GDM1 (cell line): Measurements from ENCODE around the gene RAP1B.

Experiments used
- DNase-seq: peaks from one replicate; lab custom pipeline; 2025; lab: John Stamatoyannopoulos, UW

Gene RAP1B

DNA sequence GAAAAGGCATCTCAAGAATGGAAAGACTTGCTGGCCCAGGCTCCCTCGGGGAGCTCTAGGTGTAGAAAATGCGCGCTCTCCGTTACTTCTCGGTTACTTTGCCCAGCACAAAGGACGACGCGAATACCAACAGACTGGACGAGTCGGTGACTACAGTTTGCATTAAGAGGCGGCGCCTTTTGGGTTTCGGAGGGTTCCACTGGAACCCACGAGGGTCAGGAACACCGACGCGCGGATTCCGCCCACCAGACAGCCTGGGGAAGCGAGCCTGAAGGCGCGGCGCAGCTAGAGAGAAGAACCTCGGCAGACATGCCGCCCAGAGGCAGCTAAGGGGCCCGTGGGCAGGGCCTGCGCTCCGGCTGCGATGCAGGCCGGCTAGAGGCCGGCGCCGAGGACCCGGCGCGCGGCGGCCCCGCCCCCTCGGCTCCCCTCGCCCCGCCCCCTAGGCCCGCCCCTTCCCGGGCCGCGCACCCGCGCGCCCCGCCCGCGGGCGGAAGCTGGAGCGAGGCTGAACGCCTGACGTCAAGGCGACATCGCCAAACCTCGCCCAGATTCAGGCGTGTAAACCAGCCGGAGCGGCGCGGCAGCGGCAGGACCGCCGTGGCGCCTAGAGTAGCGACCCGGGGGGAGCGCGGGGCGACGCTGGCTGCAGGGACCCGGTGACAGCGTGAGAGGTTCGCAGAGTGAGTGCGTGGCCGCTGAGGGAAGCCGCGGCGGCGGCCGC is at the start of gene RAP1B:
TSS of gene RAP1B (plus strand) at position 530 of the 724 bp plus-strand sequence. CDS start 37,826 bp downstream, outside the sequence.
- peak; percentile 88 for DNase-seq

DNA sequence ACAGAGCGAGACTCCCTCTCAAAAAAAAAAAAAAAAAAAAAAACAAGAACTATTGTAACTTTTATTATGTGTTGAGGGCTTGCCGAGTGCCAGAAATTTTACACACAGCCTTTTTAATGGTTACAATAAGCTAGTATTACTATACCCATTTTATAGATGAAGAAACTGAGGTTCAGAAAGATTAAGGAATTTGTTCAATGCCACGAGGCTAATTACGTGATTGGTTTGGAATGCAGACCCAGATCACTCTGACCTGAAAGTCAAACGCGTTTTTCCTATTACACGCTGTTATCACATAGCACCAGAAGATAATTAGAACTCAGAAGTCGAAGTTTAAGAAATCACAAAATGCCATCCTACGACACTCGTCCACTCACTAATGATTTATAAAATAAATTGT is 48.9 kb upstream of the RAP1B start:
- no peak for DNase-seq

DNA sequence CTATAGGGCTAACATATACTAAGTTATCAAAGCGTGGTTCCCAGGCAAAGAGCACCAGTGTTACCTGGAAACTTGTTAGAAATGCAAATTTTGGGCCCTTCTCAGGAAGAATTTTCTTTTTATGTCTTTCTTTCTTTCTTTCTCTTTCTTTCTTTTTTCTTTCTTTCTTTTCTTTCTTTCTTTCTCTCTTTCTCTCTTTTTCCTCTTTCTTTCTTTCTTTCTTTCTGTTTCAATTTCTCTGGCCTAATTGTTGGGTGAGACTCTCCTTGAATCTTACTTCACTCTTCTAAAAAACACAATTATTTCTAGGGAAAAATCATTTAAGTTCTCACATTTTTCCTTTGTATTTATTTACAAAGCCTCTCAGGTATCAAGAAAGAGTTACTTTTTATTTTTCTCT is 46.5 kb upstream of the RAP1B start:
- no peak for DNase-seq

DNA sequence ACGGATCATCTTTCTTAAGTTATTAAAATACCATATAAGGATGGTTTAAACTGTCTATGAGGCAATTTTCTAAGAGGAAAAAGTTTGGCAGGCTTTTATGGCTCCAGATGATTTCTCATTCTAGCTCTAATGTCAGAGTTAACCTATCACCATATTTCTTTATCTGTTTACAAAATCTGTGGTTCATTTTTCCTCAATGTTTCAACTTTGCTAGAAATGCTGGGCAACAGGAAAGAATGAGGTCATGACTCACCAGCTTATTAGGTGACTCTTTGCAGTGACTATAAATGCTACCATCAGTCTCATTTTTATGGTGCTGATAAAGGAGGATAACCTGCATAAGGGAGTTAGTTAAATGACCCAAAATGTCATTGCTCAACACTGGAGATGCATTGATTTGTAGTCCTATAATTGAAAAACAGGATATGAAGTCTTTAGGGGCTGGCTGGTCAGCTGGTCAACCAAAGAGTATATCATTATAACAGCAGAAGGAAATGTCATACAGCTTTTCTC is 45.3 kb upstream of the RAP1B start:
- DNase-seq = no peak

DNA sequence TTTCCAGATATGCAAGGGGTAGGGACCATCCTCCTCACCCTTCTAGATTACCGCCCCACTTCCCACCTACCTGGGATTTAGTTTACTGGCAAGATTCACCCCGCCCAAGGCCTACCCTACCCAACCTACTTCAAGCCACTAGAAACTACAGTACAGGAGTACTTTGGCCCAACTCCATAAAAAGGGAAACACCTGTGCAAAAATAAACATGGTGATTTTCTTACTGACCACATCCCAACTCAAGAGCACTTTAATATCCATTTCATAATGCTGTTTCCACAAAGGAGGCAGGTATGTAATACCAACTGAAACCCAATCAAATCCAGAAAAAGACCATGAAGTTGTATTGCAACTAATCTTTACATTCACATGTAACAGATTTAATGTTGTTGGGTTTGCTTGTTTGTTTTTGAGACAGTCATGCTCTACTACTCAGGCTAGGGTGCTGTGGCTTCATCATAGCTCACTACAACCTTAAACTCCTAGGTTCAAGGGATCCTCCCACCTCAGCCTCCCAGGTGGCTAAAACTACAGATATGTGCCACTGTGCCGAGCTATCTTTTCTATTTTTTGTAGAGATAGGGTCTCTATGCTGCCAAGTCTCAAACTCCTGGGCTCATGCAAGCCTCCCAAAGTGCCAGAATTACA is 41.7 kb upstream of the RAP1B start:
- DNase-seq = no peak

DNA sequence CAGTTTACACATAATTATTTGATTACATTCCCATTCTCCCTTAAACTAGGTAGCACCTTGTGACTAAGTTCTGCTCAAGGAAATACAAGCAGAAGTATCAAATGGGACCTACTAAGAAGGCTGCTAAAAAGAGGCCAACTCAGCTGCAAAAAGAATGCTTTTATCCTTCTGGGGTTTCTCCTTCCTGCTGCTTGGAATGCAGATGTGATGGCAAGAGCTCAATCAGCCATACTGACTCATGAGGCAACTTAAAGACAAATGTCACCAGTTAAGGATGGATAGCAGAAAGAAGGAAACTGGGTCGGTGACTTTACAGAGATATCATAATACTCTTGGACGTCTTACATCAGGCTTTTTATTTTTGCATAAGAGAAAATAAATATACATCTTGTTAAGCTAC is 38.0 kb upstream of the RAP1B start:
- no peak for DNase-seq

DNA sequence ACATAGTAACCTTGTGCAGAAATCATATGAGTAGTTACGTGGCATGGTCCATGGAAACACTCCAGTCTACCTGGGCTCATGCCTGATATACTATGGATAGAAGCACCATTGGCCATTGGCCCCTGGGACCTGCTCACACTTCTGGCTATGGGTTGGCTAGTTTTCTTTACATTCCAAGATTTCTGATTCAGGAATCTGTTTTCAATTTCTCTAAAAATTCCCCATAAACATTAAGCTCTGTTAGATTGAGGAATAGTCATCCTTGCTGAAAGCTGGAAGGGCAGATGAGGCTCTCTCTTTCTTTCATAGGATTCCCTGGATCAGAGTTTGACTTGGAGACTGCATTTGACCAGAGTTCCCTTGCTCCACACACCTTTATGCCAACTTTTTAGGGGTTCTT is 37.3 kb upstream of the RAP1B start:
- DNase-seq = no peak

DNA sequence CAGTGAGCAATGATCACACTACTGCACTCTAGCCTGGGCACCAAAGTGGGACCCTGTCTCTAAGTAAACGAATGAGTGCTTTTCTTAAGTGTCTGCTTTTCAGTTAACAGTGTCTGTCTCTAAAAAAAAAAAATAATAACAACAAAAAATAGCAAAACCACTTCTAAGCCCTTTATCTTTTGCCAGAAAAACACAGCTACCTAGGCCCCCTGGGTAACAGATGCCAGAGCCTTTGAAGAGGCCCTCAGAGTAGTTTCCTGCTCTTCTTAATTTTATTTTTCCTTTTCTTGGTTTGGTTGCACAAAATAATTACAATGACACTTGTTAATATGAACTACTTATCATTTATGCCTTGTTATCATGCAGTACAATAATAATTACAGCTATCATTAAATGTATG is 32.8 kb upstream of the RAP1B start:
- DNase-seq = no peak

DNA sequence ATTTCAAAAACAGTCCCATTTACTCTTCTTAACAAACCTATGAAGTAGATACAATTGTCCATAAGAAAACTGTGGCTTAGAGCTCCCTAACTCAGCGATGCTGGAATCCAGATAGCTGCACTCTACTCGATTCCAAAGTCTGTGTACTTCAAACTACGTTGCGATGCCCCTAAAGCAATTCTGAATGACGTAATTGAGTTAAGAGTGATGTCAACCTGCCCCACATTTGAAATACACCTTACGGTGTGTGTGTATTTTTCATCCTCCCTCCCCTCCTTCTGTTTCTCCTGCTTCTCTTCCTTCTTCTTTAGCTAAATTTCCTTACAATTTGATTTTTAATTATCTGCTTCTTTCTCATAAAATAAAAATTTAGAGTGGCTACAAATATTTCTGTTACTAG is 31.9 kb upstream of the RAP1B start:
- DNase-seq = no peak

DNA sequence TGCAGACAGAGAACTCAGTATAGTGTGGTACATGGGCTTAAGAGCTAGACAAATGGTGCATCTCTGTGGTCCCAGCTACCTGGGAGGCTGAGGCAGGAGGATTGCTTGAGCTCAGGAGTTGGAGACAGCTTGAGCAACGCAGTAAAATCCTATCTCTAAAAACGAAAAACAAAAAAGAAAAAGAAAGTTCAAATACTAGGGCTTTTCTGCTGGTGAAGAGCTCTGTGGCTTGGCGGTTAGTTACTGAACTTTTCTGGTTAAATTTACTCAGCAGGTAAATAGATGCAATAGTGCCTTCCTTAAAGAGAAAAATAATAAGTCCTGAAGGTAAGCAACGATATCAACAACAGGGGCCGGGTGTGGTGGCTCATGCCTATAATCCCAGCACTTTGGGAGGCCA is 31.4 kb upstream of the RAP1B start:
- no peak for DNase-seq

DNA sequence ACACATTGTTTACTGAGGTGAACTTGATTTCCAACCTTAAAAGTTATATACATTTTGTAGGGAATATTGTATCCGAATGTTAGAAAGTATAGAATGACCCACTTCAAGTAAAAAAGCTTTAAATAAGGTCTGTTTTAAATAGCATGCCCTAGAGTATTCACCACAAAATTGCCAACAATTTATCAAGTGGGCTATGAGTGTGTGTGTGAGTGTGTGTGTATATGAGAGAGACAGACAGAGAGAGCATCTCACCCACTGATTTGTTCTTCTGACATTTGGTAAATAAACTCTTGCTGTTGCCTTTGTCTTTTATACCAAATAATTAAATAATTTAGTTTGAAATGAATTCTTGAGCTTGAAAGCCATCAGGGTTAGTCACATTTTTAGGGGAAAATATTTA is 29.8 kb upstream of the RAP1B start:
- no peak for DNase-seq

DNA sequence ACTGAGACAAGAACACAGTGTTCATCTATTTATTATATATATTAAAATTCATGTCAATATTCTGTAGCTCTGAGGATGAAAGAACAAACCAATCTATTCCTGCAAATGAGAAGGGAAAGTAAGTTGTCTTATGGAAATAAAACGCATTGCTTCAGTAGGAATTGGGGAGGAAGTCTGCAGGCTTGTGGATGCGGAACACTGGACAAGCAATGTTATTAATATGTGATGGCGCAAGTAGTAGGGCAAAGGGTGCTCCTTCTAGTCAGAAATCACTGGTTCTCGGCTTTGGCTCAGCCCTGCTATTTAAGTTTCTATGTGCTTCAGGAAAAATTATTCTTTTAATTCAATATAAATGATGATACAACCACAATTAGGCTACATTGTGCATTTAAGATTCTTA is 28.8 kb upstream of the RAP1B start:
- DNase-seq = no peak

DNA sequence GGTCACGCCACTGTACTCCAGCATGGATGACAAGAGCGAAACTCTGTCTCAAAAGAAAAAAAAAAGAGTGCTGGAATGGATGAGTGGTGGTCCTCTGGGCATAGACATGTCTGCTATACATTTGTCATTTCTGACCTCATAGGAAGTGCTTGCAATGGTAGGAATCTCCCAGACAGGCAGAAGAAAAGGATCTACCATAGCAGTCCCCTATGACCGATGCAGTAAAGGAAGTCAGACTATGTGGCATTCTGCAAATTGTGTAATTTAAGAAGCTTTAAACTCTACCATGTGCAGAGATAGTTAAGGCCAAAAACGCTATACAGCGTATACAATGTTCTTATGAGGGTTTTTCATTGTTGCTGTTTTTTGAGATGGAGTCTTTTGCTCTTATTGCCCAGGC is 24.7 kb upstream of the RAP1B start:
- no peak for DNase-seq

DNA sequence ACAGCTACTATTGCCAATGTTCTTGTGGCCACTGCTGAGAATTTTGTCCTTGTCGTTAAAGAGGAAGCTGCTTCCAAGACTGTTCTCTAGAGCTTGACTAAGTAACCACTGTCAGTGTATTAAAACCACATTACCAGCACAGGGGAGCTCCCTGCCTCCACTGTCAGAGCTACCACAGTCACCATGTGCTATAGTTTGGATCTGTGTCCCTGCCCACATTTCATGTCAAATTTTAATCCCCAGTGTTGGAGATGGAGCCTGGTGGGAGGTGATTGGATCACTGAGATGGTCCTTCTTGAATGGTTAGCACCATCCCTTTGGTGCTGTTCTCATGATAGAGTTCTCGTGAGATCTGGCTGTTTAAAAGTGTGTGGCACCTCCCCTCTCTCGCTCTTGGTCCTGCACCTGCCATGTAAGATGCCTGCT is 23.2 kb upstream of the RAP1B start:
- DNase-seq = peak; percentile 67

DNA sequence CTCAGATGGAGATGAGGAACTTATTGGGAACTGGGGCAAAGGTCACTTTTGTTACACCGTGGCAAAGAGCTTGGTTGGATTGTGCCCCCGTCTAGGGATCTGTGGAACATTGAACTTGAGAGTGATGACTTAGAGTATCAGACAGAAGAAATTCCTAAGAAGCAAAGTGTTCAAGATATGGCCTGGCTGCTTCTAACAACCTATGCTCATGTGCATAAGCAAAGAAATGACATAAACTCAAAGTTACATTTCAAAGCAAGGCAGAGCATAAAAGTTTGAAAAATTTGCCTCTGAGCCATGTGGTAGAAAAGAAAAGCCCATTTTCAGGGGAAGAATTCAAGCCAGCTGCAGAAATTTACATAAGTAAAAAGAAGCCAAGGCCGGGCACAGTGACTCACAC is 21.5 kb upstream of the RAP1B start:
- DNase-seq = no peak

DNA sequence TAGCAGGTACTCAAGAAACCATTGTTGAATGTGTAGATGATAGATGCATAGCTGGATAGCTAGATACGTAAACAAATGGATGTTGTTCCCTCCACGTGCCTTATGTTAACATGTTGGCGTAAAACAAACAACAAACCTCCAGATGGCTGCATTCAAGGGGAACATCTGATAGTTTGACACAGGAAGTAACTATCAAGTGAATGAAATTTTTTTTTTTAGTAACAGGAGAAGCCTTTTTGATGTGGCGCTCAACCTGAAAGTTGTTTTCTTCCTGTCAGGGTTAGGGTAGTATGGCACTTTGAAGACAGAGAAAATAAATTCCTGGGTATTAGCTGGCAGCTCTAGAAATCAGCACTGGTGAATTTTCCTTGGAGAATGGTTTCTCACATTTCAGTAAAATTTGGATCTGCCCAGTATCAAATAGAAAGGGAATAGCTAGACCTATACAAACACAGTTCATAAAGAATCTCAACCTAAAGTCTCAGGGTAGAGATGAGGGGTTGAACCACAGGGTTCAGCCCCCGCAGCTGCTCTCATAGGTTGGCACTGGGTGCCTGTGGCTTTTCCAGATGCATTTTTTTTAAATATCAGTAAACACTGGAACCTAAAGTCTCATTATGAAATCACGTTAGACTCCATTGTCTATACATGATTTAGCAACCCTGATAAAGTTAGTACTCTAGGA is 18.8 kb upstream of the RAP1B start:
- no peak for DNase-seq

DNA sequence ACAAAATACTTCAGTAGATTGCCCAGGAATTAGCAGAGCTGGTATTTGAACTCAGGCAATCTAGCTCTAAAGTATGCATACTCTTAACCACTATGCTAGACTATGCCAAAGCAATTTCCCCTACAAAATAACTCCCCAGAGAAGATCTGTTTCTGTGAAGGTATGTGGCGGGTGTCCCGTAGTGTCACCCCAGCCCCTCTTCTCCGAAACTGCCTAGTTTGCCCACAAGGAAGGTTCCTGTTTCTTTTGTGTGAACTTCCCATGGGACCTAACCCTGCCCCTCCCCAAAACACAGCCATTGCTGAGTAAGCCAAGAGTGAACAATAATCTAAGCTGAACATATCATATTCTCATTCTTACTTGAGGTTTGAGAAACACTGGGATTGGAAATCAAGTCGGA is 15.5 kb upstream of the RAP1B start:
- DNase-seq = no peak

DNA sequence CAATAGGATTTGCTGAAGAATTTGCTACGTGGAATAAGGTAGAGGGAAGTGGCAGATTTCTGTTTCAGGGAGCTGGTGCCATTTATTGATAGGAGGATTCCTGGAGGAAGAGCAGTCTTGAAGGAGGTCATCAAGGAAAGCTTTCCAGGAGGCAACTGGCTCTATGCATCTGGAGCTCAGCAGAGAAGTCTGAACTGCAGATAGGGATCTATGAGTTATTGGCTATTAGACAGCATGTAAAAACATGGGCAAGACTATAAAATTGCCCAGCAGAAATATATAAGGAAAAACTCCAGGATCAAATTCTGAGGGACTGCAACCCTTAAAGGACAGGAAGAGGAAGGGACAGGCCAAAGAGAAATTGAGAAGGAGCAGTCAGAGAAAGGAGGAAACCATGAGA is 8.9 kb upstream of the RAP1B start:
- DNase-seq = no peak

DNA sequence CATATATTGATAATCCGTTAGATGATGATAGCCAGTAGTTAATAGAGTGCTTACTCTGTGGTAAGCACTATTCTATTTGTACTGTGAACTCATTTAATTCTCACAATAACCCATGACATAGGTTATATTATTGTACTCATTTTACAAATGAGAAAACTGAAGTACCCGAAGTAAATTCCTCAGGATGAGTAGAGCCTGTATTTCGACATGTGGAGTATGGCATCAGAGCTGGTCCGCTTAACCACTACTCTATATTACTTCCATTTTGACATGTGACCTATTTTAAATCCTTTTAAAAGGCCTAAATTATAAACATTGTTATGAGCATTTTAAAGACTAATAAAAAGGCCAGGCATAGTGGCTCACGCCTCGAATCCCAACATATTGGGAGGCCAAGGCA is 8.0 kb upstream of the RAP1B start:
- no peak for DNase-seq

DNA sequence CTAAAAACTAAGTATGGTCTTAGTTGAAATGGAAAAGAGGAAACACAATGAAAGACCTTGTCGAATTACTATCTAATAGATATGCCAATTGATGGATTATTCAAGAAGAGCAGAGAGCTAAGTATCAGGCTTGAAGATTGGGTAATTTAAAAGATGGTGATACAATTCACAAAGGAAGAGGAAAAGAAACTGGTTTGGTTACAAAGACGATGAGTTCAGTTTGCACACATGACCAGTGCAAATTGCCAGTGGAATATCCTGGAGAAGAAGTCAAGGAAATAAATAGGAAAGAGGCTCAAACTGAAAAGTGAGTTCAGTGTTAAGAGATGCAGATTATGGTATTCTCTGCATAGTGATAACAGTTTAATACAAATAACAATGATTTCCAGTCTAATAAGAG is 2.5 kb upstream of the RAP1B start:
- DNase-seq = no peak

DNA sequence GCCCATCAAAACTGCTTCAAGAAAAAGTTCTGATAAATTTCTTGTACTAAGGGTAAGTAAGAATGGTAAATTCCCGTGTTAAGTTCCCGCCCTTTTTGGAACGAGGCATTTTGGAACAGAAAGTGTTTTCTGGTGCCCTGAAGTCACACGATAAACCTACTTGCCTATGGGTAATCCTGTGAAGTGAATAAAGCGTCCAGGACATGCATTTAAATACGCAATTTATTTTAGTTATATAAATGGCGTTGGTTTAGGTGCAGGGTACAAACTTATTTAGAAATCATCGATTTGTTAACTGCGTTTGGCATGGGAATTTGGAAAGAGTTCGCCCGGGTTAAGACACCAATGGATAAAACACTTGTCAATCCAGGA is 715 bp upstream of the RAP1B start:
- DNase-seq = no peak

DNA sequence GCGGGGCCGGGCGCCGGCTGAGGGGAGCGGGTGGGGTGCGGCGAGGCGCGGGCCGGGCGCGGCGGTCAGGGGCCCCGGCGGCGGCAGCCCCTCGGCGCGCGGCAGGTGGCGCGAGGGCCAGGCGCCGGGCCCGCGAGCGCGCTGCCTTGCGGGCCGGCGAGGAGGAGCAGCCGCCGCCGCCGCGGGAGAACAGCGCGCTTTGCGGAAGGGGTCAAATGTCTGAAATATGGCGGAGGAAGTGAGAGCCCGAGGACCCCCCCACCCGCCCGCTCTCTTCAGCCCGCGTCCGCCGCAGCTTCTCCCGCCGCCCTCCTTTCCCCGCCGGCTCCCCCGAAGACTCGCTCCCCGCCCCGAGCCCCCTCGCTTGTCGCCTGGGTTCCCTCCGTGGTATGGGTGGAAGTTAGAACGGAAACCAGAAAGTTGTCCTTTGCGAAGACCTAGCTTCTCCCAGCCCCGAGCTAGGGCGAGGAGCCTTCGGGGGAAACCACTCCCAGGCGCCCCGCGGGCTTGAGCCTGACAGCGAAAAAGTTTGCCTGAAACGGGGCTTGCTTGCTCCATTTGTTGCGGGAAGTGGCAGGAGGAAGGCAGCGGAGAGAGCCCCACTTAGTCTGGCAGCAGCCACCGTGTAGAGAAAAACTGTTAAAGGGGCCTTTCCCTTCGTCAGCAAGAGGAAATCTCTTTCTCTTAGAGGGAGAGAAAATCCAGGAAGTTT is 551 bp downstream of the RAP1B start:
- DNase-seq = peak; percentile 18

DNA sequence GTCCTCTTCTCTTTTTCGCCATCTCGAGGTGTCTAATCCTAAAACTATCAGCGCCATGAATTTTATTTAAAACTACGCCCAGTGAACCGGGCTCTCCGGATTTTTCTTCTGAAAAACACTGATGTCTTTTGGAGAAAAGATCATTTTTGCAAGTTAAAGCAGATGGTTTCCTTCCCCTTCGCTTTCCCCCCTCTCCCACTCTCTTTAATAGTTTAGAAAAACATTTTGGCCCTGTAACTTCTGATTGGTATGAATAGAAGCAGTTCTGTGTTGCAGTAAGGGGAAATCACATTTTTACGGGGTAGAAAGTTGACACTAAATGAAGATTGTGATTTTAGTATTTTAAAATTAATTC is 1.1 kb downstream of the RAP1B start:
- no peak for DNase-seq
